ENCODE measurements around the gene PHF19. TPM values are rescaled to one million over a fixed set of nuclear protein-coding genes. Genes with fewer than 3 reads are reported as not detected.

PHF19 gene
- total RNA-seq, 1 donor = 55.7 TPM

DNA sequence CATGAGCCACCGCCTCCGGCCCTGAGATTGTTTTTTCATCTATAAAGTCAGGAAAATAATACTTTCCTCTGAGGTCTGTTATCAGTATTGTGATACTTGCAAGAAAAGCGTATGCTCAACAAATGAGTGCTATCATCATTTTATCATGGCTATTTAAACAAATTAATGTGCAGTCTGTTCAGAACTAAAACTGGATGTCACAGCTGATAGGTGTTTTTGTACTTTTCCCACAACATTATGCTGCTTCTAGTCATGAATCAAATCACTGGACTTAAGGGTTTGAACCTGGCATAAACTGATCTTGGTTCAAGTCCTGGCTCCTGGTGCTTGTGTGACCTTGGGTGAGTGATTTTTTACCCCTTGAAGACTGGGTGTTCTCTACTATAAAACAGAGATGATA lies 21.4 kb upstream of the PHF19 start:
- H3K4me3 ChIP-seq (ENCODE audit: low read depth, low read length) = no peak overlapping the region
- no peak for DNase-seq (ENCODE audit: low read depth)
- TF ChIP-seq, protein P1, sequence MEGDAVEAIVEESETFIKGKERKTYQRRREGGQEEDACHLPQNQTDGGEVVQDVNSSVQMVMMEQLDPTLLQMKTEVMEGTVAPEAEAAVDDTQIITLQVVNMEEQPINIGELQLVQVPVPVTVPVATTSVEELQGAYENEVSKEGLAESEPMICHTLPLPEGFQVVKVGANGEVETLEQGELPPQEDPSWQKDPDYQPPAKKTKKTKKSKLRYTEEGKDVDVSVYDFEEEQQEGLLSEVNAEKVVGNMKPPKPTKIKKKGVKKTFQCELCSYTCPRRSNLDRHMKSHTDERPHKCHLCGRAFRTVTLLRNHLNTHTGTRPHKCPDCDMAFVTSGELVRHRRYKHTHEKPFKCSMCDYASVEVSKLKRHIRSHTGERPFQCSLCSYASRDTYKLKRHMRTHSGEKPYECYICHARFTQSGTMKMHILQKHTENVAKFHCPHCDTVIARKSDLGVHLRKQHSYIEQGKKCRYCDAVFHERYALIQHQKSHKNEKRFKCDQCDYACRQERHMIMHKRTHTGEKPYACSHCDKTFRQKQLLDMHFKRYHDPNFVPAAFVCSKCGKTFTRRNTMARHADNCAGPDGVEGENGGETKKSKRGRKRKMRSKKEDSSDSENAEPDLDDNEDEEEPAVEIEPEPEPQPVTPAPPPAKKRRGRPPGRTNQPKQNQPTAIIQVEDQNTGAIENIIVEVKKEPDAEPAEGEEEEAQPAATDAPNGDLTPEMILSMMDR (IDR thresholded peaks at IDR 0.05; ENCODE audit: insufficient read depth, low read length) = no peak

DNA sequence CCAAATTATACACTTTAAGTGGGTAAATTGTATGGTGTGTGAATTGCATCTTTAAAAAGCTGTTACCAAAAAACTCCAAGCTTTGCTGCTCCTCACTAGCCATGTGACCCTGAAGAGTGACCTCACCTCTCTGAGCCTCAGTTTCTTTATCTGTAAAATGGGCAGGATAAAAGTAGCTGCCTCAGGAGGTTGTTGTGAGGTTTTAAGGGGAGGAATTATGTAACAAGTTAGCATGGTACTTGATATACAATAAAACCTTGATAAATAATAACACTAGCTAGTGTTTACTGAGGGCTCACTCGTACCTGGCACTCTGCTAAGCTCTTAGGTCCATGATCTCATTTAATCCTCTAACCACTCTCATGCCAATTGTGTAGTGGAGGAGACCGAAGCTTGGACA lies 19.0 kb upstream of the PHF19 start:
- TF ChIP-seq, protein P1 (IDR thresholded peaks at IDR 0.05; ENCODE audit: insufficient read depth, low read length) = no peak
- DNase-seq (ENCODE audit: low read depth) = no peak
- no peak overlapping the region for H3K4me3 ChIP-seq (ENCODE audit: low read depth, low read length)

DNA sequence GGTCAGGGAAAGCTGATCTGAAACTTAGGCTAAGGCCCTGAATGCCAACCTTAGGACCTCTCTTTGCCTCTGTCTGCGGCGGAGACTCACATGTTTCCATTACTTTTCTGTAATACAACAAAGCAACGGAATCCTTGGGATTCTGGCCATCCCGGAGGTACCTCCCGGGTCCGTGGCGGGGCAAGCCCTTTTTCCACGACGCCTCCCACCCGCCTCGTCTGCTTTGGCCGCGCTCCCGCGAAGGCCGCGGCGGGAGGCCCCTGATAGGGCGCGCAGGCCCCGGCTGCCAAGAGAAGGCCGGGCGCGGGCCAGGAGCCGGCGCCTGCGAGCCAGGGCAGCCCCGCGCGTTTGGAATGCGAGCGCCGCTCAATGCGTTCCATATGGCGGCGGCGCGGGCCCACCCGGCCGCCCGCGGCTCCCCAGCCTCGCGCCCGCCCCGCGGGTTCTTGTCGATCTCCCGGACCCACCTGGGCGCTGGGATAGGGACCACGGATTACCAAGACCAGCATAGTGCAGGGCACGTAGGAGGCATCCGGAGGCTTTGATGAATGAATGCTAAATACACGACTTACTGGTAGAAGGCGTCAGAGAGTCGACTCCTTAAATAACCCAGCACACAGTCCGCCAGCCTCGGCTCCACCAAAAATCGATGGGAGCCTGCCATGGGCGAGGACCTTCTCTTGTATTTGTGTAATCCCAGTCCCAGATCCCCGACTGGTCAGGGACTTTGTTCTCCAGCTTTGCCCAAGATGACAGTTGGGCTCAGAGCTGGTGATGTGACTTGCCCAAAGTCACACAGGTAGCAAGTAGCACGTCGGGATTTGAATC lies 17.5 kb upstream of the PHF19 start:
- no peak overlapping the region for H3K4me3 ChIP-seq (ENCODE audit: low read depth, low read length)
- TF ChIP-seq, protein P1 (IDR thresholded peaks at IDR 0.05; ENCODE audit: insufficient read depth, low read length) = no peak
- peak; percentile 39 for DNase-seq (ENCODE audit: low read depth)

DNA sequence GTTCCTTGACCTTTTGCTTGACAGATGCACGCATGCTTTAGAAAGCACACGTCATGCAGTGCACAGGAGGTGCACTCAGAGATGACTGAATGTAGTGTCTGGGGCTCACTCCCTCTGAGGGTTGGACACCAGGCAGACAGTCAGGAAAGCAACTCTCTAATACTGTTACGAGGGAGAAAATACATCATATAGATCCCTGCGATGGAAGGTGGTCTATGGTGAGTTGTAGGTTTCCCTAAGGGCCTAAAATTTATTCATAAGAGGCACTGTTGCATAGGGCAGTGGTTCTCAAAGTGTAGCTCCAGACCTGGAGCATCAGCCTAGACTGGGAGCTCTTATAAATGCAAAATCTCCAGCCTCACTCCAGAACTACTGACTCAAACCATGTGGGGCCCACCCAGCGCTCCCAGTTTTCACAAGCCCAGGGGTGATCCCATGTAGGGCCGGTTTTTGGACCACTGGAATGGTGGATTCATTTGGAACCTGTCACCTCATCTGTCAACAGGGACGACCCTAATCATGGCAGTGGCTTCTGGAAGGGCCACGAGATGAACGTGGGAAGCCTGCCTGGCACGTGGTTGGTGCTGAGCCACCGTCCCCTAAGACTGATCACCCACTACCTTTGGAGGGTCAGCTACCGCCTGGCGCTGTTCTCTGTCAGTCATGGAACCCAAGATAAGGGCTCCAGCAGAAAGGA lies 16.8 kb upstream of the PHF19 start:
- peak; percentile 21 for DNase-seq (ENCODE audit: low read depth)
- no peak overlapping the region for H3K4me3 ChIP-seq (ENCODE audit: low read depth, low read length)
- TF ChIP-seq, protein P1 (IDR thresholded peaks at IDR 0.05; ENCODE audit: insufficient read depth, low read length) = no peak

DNA sequence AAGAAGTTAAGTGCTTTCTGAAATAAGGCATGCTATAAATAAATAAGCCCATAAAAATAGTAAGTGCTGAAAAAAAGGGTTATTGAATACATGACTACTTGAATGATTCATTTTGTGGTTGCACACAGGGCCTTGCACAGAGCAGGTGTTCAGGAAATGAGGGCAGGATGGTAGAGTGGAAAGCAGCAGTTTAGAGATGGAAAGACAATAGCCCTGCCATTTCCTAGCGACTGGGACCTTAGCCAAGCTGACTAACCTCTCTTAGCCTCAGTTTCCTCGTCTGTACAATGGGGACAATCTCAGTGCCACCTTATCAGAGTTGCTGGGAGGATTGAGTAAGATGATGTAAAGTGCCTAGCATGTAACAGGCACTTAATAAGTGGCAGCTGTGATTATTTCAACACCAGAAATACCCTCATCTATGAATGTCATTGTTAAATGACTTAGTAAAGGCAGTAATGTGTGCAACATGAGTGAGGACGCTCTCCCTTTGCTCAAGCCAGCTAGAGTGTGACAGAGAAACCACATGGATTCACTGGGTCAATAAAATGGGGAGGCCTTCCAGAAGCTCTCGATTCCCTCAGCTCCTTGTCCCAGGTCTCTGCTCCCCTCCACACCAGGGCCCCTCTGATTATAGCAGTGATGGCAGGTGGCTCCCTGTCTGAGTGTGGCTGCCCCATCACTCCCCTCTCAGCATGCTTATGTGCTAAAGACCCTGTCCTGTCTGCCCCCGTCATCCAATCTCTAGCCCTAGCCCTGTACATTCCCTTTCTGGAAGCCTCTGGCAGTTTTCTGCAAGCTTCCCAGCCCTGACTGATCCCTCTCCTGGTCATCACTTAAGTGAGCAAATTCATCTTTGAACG lies 16.0 kb upstream of the PHF19 start:
- no peak overlapping the region for H3K4me3 ChIP-seq (ENCODE audit: low read depth, low read length)
- peak; percentile 80 for DNase-seq (ENCODE audit: low read depth)
- TF ChIP-seq, protein P1 (IDR thresholded peaks at IDR 0.05; ENCODE audit: insufficient read depth, low read length) = no peak

DNA sequence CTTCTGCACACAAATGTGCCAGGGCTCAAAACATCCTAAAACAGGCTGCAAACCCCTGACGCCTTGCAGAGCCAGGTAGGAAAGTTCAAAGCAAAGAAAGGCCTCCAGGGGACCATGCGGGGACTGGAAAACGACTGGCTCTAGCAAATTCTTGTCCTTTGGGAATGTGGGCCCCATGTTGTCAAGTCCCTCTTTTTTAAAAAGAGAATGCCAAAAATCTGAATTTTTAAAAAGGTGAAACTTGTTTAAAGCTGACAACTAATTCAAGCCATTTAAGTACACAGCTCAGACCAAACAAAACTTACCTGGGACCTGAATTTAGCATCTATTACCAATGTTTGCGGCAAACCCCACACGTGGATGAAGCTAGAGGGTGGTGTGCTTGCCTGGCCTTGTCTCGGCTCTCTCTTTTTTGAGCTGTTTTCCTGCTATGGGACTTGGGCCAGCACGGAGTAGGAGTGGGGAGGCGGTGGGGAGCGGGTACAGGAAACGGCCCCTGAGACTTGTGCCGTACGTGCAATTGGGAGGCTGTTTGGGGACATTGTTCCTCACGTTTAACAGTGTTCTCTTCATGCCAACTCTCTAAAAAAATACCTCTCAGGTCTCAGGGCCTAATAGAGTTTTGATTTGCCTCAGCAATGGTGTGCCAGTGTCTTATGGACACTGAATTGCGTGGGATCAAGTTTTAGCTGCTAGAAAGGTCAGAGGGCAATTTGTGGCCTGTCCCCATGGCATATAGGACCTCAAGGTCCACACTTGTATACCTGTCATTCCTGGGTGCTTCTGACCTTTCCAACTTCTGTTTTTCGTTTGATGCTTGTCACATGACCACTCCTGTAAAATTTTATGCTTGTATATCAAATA lies 15.1 kb upstream of the PHF19 start:
- no peak for DNase-seq (ENCODE audit: low read depth)
- TF ChIP-seq, protein P1 (IDR thresholded peaks at IDR 0.05; ENCODE audit: insufficient read depth, low read length) = no peak
- no peak overlapping the region for H3K4me3 ChIP-seq (ENCODE audit: low read depth, low read length)
